GM19193 (cell line): ENCODE results near the gene GOSR2.

ENCODE experiments used
- POLR2A ChIP-seq: IDR thresholded peaks from 4 replicates; pipeline ENCODE4 v1.6.1; 2011; ENCODE audit not compliant: insufficient read depth, insufficient read length; ENCODE audit errors: extremely low read depth

Gene GOSR2

GRCh38 chr17:46960152-46960551 is 37.2 kb downstream of the GOSR2 start:
- TF ChIP-seq POLR2A: no peak

- no peak for TF ChIP-seq POLR2A
Measured at GRCh38 chr17:46962374-46962790, 39.4 kb downstream of the GOSR2 start.

GRCh38 chr17:46963571-46963970 is 40.6 kb downstream of the GOSR2 start:
- no peak for TF ChIP-seq POLR2A

- TF ChIP-seq POLR2A: no peak
Measured at GRCh38 chr17:46964315-46965265, 41.6 kb downstream of the GOSR2 start.

- TF ChIP-seq POLR2A: no peak
Measured at GRCh38 chr17:46968224-46968834, 45.4 kb downstream of the GOSR2 start.

GRCh38 chr17:46968896-46969295 is 45.9 kb downstream of the GOSR2 start:
- no peak for TF ChIP-seq POLR2A

GRCh38 chr17:46971647-46972300 is 48.8 kb downstream of the GOSR2 start:
- TF ChIP-seq POLR2A: no peak

GRCh38 chr17:46972346-46972745 is 49.4 kb downstream of the GOSR2 start:
- no peak for TF ChIP-seq POLR2A

- TF ChIP-seq POLR2A: no peak
Measured at GRCh38 chr17:46974086-46974485, 51.1 kb downstream of the GOSR2 start.

GRCh38 chr17:46975287-46975686 is 52.3 kb downstream of the GOSR2 start:
- TF ChIP-seq POLR2A: no peak

GRCh38 chr17:46976626-46977270 is 53.8 kb downstream of the GOSR2 start:
- TF ChIP-seq POLR2A: no peak

- TF ChIP-seq POLR2A: no peak
Measured at GRCh38 chr17:46977348-46977747, 54.4 kb downstream of the GOSR2 start.

GRCh38 chr17:46977750-46978488 is 55.0 kb downstream of the GOSR2 start:
- no peak for TF ChIP-seq POLR2A

GRCh38 chr17:46978489-46979146 is 55.7 kb downstream of the GOSR2 start:
- TF ChIP-seq POLR2A: no peak
